ENCODE results near the gene TFPT.

DNA sequence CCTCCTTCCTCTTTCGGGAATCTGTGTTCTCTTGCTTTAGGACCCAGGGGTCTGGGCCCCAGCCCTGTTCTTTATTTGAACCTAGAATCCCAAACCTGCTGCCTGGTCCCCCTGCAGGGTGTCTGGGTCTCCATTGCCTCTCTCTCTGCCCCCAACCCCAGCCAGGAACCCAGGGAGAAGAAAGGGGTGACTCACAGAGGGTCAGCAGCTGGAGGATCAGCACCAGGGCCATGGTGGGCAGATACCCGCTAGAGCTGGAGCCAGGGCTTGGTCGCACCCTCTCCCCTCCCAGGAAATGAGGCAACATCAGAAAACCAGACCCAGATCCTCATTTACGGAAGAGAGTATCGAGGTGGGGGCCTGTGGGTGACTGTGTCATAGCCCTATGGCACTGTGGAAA lies 14.9 kb downstream of the TFPT start, which contains the start of gene OSCAR:
- TF ChIP-seq, protein P1, sequence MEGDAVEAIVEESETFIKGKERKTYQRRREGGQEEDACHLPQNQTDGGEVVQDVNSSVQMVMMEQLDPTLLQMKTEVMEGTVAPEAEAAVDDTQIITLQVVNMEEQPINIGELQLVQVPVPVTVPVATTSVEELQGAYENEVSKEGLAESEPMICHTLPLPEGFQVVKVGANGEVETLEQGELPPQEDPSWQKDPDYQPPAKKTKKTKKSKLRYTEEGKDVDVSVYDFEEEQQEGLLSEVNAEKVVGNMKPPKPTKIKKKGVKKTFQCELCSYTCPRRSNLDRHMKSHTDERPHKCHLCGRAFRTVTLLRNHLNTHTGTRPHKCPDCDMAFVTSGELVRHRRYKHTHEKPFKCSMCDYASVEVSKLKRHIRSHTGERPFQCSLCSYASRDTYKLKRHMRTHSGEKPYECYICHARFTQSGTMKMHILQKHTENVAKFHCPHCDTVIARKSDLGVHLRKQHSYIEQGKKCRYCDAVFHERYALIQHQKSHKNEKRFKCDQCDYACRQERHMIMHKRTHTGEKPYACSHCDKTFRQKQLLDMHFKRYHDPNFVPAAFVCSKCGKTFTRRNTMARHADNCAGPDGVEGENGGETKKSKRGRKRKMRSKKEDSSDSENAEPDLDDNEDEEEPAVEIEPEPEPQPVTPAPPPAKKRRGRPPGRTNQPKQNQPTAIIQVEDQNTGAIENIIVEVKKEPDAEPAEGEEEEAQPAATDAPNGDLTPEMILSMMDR (IDR thresholded peaks at IDR 0.05; ENCODE audit: insufficient read depth, low read depth, low read length): no peak
- TF ChIP-seq EZH2 (IDR thresholded peaks at IDR 0.05; ENCODE audit: insufficient read depth, low read length): no peak
